Amniotic stem cell (primary cell): ENCODE data around the gene GATC.

Experiments
- DNase-seq: peaks from one replicate; lab custom pipeline; 2025; lab: John Stamatoyannopoulos, UW

Gene GATC

GRCh38 chr12:120497524-120498150 is 51.4 kb downstream of the GATC start:
- no peak for DNase-seq

- DNase-seq: no peak
Measured at GRCh38 chr12:120498870-120499515, 52.7 kb downstream of the GATC start.

- DNase-seq: no peak
Measured at GRCh38 chr12:120500581-120500980, 54.3 kb downstream of the GATC start.

- no peak for DNase-seq
Measured at GRCh38 chr12:120504587-120504986, 58.3 kb downstream of the GATC start.

GRCh38 chr12:120508537-120508936 is 62.3 kb downstream of the GATC start:
- no peak for DNase-seq
